ENCODE measurements around the gene ACSL4.
"Not testable (repeated sequence)": the region's sequence is repeated elsewhere in the genome, so short reads cannot be mapped to it uniquely, and the experiment has no call there.

ACSL4 gene

GRCh38 chrX:109667986-109668385 lies 65.1 kb downstream of the ACSL4 start:
- no peak for DNase-seq (ENCODE audit: low spot score)

- no peak for DNase-seq (ENCODE audit: low spot score)
Observed at GRCh38 chrX:109660435-109661143, 72.5 kb downstream of the ACSL4 start.

GRCh38 chrX:109658391-109658790 lies 74.7 kb downstream of the ACSL4 start:
- no peak for DNase-seq (ENCODE audit: low spot score)

GRCh38 chrX:109657364-109657763 lies 75.7 kb downstream of the ACSL4 start:
- DNase-seq (ENCODE audit: low spot score) = not testable (repeated sequence)

GRCh38 chrX:109656774-109657173 lies 76.3 kb downstream of the ACSL4 start:
- no peak for DNase-seq (ENCODE audit: low spot score)

- no peak for DNase-seq (ENCODE audit: low spot score)
Observed at GRCh38 chrX:109655502-109656201, 77.4 kb downstream of the ACSL4 start.

GRCh38 chrX:109654516-109655109 lies 78.4 kb downstream of the ACSL4 start:
- DNase-seq (ENCODE audit: low spot score) = no peak

GRCh38 chrX:109644671-109645070 lies 88.4 kb downstream of the ACSL4 start:
- DNase-seq (ENCODE audit: low spot score) = not testable (repeated sequence)

GRCh38 chrX:109643687-109644086 lies 89.4 kb downstream of the ACSL4 start:
- no peak for DNase-seq (ENCODE audit: low spot score)

- no peak for DNase-seq (ENCODE audit: low spot score)
Observed at GRCh38 chrX:109638158-109638557, 94.9 kb downstream of the ACSL4 start.

- DNase-seq (ENCODE audit: low spot score) = not testable (repeated sequence)
Observed at GRCh38 chrX:109637477-109637876, 95.6 kb downstream of the ACSL4 start.

- DNase-seq (ENCODE audit: low spot score) = no peak
Observed at GRCh38 chrX:109635146-109635545, 97.9 kb downstream of the ACSL4 start.

- no peak for DNase-seq (ENCODE audit: low spot score)
Observed at GRCh38 chrX:109632906-109633504, 100.1 kb downstream of the ACSL4 start.

GRCh38 chrX:109629310-109629709 lies 103.7 kb downstream of the ACSL4 start:
- DNase-seq (ENCODE audit: low spot score) = no peak

GRCh38 chrX:109626637-109627036 lies 106.4 kb downstream of the ACSL4 start:
- DNase-seq (ENCODE audit: low spot score) = no peak

- no peak for DNase-seq (ENCODE audit: low spot score)
Observed at GRCh38 chrX:109624641-109625616, 108.1 kb downstream of the ACSL4 start, which contains the start of gene KCNE5. TSS of gene KCNE5 (minus strand) at chrX:109625172. CDS start at chrX:109625020, 152 bp downstream.

- DNase-seq (ENCODE audit: low spot score) = no peak
Observed at GRCh38 chrX:109623997-109624396, 109.1 kb downstream of the ACSL4 start.

- no peak for DNase-seq (ENCODE audit: low spot score)
Observed at GRCh38 chrX:109622270-109622669, 110.8 kb downstream of the ACSL4 start.

GRCh38 chrX:109619771-109620170 lies 113.3 kb downstream of the ACSL4 start:
- no peak for DNase-seq (ENCODE audit: low spot score)

GRCh38 chrX:109614951-109615350 lies 118.1 kb downstream of the ACSL4 start:
- DNase-seq (ENCODE audit: low spot score) = no peak

GRCh38 chrX:109601486-109601885 lies 131.6 kb downstream of the ACSL4 start:
- no peak for DNase-seq (ENCODE audit: low spot score)

Measured in LoVo (cell line).